NCI-H1930 (cell line): ENCODE data around the gene SARS2.
A peak's percentile ranks its signal among the peaks of the same experiment; 100 is the strongest.
"Not testable (repeated sequence)": the region's sequence is repeated elsewhere in the genome, so short reads cannot be mapped to it uniquely, and the experiment has no call there.

Experiments used
- DNase-seq, 2 experiments: peaks; one replicate each; lab custom pipeline; 2025; lab: John Stamatoyannopoulos, UW

Gene SARS2

GRCh38 chr19:38929929-38930775 lies at the start of gene SARS2:
SARS2 (minus strand) TSS chr19:38930763; CDS start chr19:38930736, 27 bp downstream.
- DNase-seq = peak; percentile 94 to 98

GRCh38 chr19:38979812-38980211 lies 49.2 kb upstream of the SARS2 start:
- DNase-seq = no peak

GRCh38 chr19:38978326-38978689 lies 47.7 kb upstream of the SARS2 start:
- DNase-seq = no peak

- DNase-seq = no peak
These were observed 47.1 kb upstream of the SARS2 start for GRCh38 chr19:38977445-38978325.

GRCh38 chr19:38975861-38976271 lies 45.3 kb upstream of the SARS2 start:
- DNase-seq = no peak

- peak in 1 of 2 experiments; percentile 5 for DNase-seq
These were observed 44.8 kb upstream of the SARS2 start, which contains the start of gene FBXO17 for GRCh38 chr19:38975214-38975860. FBXO17 (minus strand) TSS chr19:38975742; CDS start chr19:38950319, 25,423 bp downstream.

- DNase-seq = no peak
These were observed 44.2 kb upstream of the SARS2 start for GRCh38 chr19:38974624-38975213.

GRCh38 chr19:38971672-38972071 lies 41.1 kb upstream of the SARS2 start:
- no peak for DNase-seq

GRCh38 chr19:38970664-38971532 lies 40.3 kb upstream of the SARS2 start:
- DNase-seq = no peak

GRCh38 chr19:38966149-38966548 lies 35.6 kb upstream of the SARS2 start:
- DNase-seq = not testable (repeated sequence)

GRCh38 chr19:38964738-38965137 lies 34.2 kb upstream of the SARS2 start:
- DNase-seq = no peak

GRCh38 chr19:38959618-38960017 lies 29.1 kb upstream of the SARS2 start:
- no peak for DNase-seq

GRCh38 chr19:38958301-38958700 lies 27.7 kb upstream of the SARS2 start:
- no peak for DNase-seq

- no peak for DNase-seq
These were observed 25.7 kb upstream of the SARS2 start for GRCh38 chr19:38956264-38956663.

GRCh38 chr19:38953677-38954076 lies 23.1 kb upstream of the SARS2 start:
- no peak for DNase-seq

- peak; percentile 47 to 62 for DNase-seq
These were observed 22.0 kb upstream of the SARS2 start for GRCh38 chr19:38952395-38953165.

- no peak for DNase-seq
These were observed 20.6 kb upstream of the SARS2 start for GRCh38 chr19:38951187-38951586.

- peak; percentile 92 to 95 for DNase-seq
These were observed 19.2 kb upstream of the SARS2 start for GRCh38 chr19:38949580-38950367.
